Thyroid gland (tissue), 4 donors: ENCODE data around the gene NPPC.

Experiments used
- POLR2A ChIP-seq, 2 donors: fragments of 450-650 bp; IDR thresholded peaks; one replicate each; pipeline ENCODE4 v1.6.1; 2017; ENCODE audit warnings: antibody characterized with exemption in 2 of 2, mild to moderate bottlenecking in 2 of 2, moderate library complexity in 1 of 2
- TF ChIP-seq, protein P1 (sequence below), 6 experiments: fragments of 200-600 bp in 3 of 6; fragments of 450-650 bp in 3 of 6; sonication (generic) in 3 of 6; IDR thresholded peaks; one replicate each; pipeline ENCODE4 v1.5.1; 2016 to 2019; ENCODE audit warnings: antibody characterized with exemption in 6 of 6, mild to moderate bottlenecking in 2 of 6, inconsistent platforms in 1 of 6, moderate library complexity in 1 of 6

DNA sequence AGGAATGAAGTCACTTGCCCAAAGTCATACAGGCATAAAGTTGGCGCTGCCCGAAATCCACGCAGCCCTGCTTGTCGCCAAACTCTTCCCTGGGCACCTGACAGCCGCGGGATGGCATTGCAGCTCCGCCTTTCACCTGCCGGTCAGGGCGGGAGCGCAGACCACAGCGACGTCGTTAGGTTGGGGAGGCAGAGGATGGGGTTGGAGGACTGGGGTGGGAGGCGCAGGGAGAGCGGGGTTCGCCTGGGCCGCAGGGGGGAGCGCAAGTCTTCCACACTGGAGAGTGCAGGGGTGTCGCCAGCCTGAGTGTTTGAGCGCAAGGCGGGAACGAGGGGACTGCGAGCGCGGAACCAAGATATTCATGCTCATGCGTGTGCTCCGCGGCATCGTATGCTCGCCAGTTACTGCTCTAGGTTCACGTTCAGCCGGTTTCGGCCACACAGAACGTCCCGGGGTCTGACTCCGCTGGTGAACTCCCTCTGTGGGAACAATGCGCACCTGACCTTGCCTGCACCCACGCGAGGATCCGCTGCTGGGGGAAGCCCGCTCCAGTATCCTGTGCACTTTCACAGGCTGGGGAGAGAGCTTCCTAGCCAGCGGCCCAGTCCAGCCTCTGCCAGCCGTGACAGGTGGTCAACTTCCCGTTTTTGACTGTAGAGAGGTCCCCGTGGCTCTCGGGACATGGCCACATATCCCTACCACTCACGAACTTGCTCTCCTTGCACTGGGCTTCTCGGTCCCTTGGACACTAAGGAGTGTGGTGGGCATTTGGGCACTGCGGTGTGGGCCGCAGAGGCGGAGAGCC is 767 bp upstream of the NPPC start:
- TF ChIP-seq, protein P1, sequence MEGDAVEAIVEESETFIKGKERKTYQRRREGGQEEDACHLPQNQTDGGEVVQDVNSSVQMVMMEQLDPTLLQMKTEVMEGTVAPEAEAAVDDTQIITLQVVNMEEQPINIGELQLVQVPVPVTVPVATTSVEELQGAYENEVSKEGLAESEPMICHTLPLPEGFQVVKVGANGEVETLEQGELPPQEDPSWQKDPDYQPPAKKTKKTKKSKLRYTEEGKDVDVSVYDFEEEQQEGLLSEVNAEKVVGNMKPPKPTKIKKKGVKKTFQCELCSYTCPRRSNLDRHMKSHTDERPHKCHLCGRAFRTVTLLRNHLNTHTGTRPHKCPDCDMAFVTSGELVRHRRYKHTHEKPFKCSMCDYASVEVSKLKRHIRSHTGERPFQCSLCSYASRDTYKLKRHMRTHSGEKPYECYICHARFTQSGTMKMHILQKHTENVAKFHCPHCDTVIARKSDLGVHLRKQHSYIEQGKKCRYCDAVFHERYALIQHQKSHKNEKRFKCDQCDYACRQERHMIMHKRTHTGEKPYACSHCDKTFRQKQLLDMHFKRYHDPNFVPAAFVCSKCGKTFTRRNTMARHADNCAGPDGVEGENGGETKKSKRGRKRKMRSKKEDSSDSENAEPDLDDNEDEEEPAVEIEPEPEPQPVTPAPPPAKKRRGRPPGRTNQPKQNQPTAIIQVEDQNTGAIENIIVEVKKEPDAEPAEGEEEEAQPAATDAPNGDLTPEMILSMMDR (IDR thresholded peaks at IDR 0.05), result peak in 3 of 6 experiments; percentile 12 to 43 (median 34)
- no peak for TF ChIP-seq POLR2A (IDR thresholded peaks at IDR 0.05)
